ENCODE data around the gene ABI3BP. TPM values are rescaled to one million over a fixed set of nuclear protein-coding genes. Genes with fewer than 3 reads are reported as not detected.
A peak's percentile ranks its signal among the peaks of the same experiment; 100 is the strongest.

Gene ABI3BP
- polyA plus RNA-seq, 1 of the 3 experiments (the other 2 are of a cell fraction) = 8.4 TPM

GRCh38 chr3:100746092-100746491 lies 247.1 kb downstream of the ABI3BP start:
- Histone ChIP-seq H2AFZ (ENCODE audit: low read depth) (no peak overlapping the region), H3K4me1 (ENCODE audit: control insufficient read depth in 1 of 2, insufficient read depth in 2 of 2, low read depth in 1 of 2, low read length in 1 of 2) (no peaks in the 10 kb centered on the region; a peak in 1 of 4 replicates), H3K4me3 (ENCODE audit: low read depth in 2 of 2, low read length in 1 of 2) (no peak overlapping the region), H3K9me3 (no peaks in the 10 kb centered on the region), H3K27ac (ENCODE audit: low read depth in 2 of 2, low read length in 1 of 2) (no peak overlapping the region), H3K9me2 (no peaks in the 10 kb centered on the region), H3K79me2 (ENCODE audit: insufficient read depth) (0 out of 2 replicates have a peak, but pooled peaks cover 6% of the 10 kb centered on the region), H3K9ac (no peak overlapping the region), H4K20me1 (ENCODE audit: insufficient read depth) (no peaks in the 10 kb centered on the region), H3K4me2 (no peak overlapping the region), H3F3A (replicated peaks; ENCODE audit: insufficient read depth) (peaks cover 22% of the 10 kb centered on the region), H3K27me3 (ENCODE audit: insufficient read depth) (no peaks in the 10 kb centered on the region), H3K36me3 (replicated peaks in 1 of 2; ENCODE audit: control insufficient read depth in 1 of 2, insufficient read depth in 2 of 2, low read length in 1 of 2) (peaks cover 94 to 97% of the 10 kb centered on the region in 2 experiments)
- 96% methylated on average over 3 of the region's 3 CpGs for WGBS (ENCODE audit: low lambda C conversion rate)
- no peak for TF ChIP-seq GATA2 (CRISPR knock-in tag; IDR thresholded peaks at IDR 0.05)
- TF ChIP-seq RAD21 (IDR thresholded peaks at IDR 0.05; ENCODE audit: low read length) = 0 out of 2 replicates have a peak, but pooled peaks have one; percentile 4
- ChIA-PET POLR2A (no interaction called here), CTCF (interaction anchor here (0.9 to 1.8 kb wide), 3 partner anchors 8 to 450 kb away, joined by 3 to 6 read pairs (median 3); no protein-coding TSS in a partner anchor)
- DNase-seq = no peak

GRCh38 chr3:100745617-100746016 lies 247.6 kb downstream of the ABI3BP start:
- H3K9me3 ChIP-seq = no peaks in the 10 kb centered on the region
- no peaks in the 10 kb centered on the region for H4K20me1 ChIP-seq (ENCODE audit: insufficient read depth)
- H3K4me2 ChIP-seq = no peak overlapping the region
- peaks cover 19% of the 10 kb centered on the region for H3F3A ChIP-seq (replicated peaks; ENCODE audit: insufficient read depth)
- DNase-seq = no peak
- no peaks in the 10 kb centered on the region; a peak in 1 of 4 replicates for H3K4me1 ChIP-seq (ENCODE audit: control insufficient read depth in 1 of 2, insufficient read depth in 2 of 2, low read depth in 1 of 2, low read length in 1 of 2)
- POLR2A ChIA-PET = no interaction called here
- H3K79me2 ChIP-seq (ENCODE audit: insufficient read depth) = 0 out of 2 replicates have a peak, but pooled peaks cover 6% of the 10 kb centered on the region
- no peaks in the 10 kb centered on the region for H3K27me3 ChIP-seq (ENCODE audit: insufficient read depth)
- H3K9me2 ChIP-seq = no peaks in the 10 kb centered on the region
- no peak overlapping the region for H3K4me3 ChIP-seq (ENCODE audit: low read depth in 2 of 2, low read length in 1 of 2)
- CTCF ChIA-PET = interaction anchor here (0.9 to 1.8 kb wide), 3 partner anchors 8 to 450 kb away, joined by 3 to 6 read pairs (median 3); no protein-coding TSS in a partner anchor
- TF ChIP-seq POLR2AphosphoS5 (IDR thresholded peaks at IDR 0.05; ENCODE audit: low read depth, low read length) = no peak
- TF ChIP-seq MXI1 (IDR thresholded peaks at IDR 0.05; ENCODE audit: low read depth, low read length) = no peak
- TF ChIP-seq GABPA (IDR thresholded peaks at IDR 0.05; ENCODE audit: low read depth) = no peak
- TF ChIP-seq FOXM1 (IDR thresholded peaks at IDR 0.05; ENCODE audit: low read depth) = no peak
- TF ChIP-seq RAD21 (IDR thresholded peaks at IDR 0.05; ENCODE audit: low read length) = no peak
- TF ChIP-seq CHD2 (IDR thresholded peaks at IDR 0.05; ENCODE audit: low read length, partially characterized antibody) = no peak
- TF ChIP-seq MAX (IDR thresholded peaks at IDR 0.05; ENCODE audit: low read depth) = no peak
- TF ChIP-seq SIN3A (IDR thresholded peaks at IDR 0.05; ENCODE audit: borderline replicate concordance, low read depth, low read length) = no peak
- TF ChIP-seq PBX3 (IDR thresholded peaks at IDR 0.05) = no peak
- H2AFZ ChIP-seq (ENCODE audit: low read depth) = no peak overlapping the region
- H3K27ac ChIP-seq (ENCODE audit: low read depth in 2 of 2, low read length in 1 of 2) = no peak overlapping the region
- no peak overlapping the region for H3K9ac ChIP-seq
- peaks cover 94 to 95% of the 10 kb centered on the region in 2 experiments for H3K36me3 ChIP-seq (replicated peaks in 1 of 2; ENCODE audit: control insufficient read depth in 1 of 2, insufficient read depth in 2 of 2, low read length in 1 of 2)

GRCh38 chr3:100744671-100745070 lies 248.6 kb downstream of the ABI3BP start:
- H2AFZ ChIP-seq (ENCODE audit: low read depth) = no peak overlapping the region
- TF ChIP-seq JUND (IDR thresholded peaks at IDR 0.05) = no peak
- no peak for TF ChIP-seq ELF1 (IDR thresholded peaks at IDR 0.05)
- TF ChIP-seq FOXM1 (IDR thresholded peaks at IDR 0.05; ENCODE audit: low read depth) = no peak
- no peak for TF ChIP-seq MXI1 (IDR thresholded peaks at IDR 0.05; ENCODE audit: low read depth, low read length)
- no peak for TF ChIP-seq RXRA (IDR thresholded peaks at IDR 0.05; ENCODE audit: borderline replicate concordance, low read depth)
- H3K4me2 ChIP-seq = no peak overlapping the region
- H3K36me3 ChIP-seq (replicated peaks in 1 of 2; ENCODE audit: control insufficient read depth in 1 of 2, insufficient read depth in 2 of 2, low read length in 1 of 2) = peaks cover 94 to 95% of the 10 kb centered on the region in 2 experiments
- H3K9me3 ChIP-seq = no peaks in the 10 kb centered on the region
- DNase-seq = no peak
- H4K20me1 ChIP-seq (ENCODE audit: insufficient read depth) = no peaks in the 10 kb centered on the region
- peaks cover 13% of the 10 kb centered on the region for H3K79me2 ChIP-seq (ENCODE audit: insufficient read depth)
- no peaks in the 10 kb centered on the region for H3K9me2 ChIP-seq
- POLR2A ChIA-PET = no interaction called here
- 100% methylated on average over 2 of the region's 2 CpGs for WGBS (ENCODE audit: low lambda C conversion rate)
- no peaks in the 10 kb centered on the region for H3K27me3 ChIP-seq (ENCODE audit: insufficient read depth)
- no peak overlapping the region for H3K27ac ChIP-seq (ENCODE audit: low read depth in 2 of 2, low read length in 1 of 2)
- peaks cover 16% of the 10 kb centered on the region for H3F3A ChIP-seq (replicated peaks; ENCODE audit: insufficient read depth)
- CTCF ChIA-PET = interaction anchor here (2.0 kb wide), 1 partner anchor 451 kb away, joined by 6 read pairs; no protein-coding TSS in a partner anchor
- H3K9ac ChIP-seq = no peak overlapping the region
- no peaks in the 10 kb centered on the region; a peak in 1 of 4 replicates for H3K4me1 ChIP-seq (ENCODE audit: control insufficient read depth in 1 of 2, insufficient read depth in 2 of 2, low read depth in 1 of 2, low read length in 1 of 2)
- no peak overlapping the region for H3K4me3 ChIP-seq (ENCODE audit: low read depth in 2 of 2, low read length in 1 of 2)
